22Rv1 (cell line): ENCODE data around the gene THRA.

Experiments
- ZFX ChIP-seq: fragments of 450-650 bp; IDR thresholded peaks from 2 replicates; pipeline ENCODE4 v1.6.1; 2017; ENCODE audit warnings: antibody characterized with exemption, borderline replicate concordance
- TF ChIP-seq, protein P1 (sequence below): fragments of 450-650 bp; IDR thresholded peaks from 2 replicates; pipeline ENCODE4 v1.5.1; 2017; ENCODE audit warnings: mild to moderate bottlenecking

DNA sequence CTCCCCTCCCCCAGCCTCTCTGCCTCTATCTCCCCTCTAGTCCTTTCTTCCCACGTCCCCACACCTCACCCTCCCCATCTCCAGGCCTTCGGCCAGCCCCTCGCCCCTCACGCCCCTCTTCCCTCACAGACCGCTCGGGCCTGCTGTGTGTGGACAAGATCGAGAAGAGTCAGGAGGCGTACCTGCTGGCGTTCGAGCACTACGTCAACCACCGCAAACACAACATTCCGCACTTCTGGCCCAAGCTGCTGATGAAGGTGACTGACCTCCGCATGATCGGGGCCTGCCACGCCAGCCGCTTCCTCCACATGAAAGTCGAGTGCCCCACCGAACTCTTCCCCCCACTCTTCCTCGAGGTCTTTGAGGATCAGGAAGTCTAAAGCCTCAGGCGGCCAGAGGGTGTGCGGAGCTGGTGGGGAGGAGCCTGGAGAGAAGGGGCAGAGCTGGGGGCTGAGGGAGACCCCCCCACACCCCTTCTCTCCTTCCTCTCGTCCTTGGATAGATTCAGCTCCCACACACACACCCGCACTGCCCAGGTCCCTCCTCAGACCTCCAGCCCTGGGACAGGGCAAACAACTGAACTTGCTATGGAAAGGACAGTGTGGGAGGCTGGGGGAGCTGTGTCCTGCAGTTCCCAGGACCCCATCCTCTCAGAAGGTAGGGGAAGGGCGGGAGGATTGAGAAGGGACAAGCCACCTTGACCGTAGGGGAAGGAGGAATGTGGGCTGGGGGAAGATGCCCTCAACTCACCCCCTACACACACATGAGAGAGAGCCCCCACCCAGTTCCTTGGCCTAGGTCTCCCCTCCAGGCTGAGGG, 26.5 kb downstream of the THRA start:
- TF ChIP-seq, protein P1, sequence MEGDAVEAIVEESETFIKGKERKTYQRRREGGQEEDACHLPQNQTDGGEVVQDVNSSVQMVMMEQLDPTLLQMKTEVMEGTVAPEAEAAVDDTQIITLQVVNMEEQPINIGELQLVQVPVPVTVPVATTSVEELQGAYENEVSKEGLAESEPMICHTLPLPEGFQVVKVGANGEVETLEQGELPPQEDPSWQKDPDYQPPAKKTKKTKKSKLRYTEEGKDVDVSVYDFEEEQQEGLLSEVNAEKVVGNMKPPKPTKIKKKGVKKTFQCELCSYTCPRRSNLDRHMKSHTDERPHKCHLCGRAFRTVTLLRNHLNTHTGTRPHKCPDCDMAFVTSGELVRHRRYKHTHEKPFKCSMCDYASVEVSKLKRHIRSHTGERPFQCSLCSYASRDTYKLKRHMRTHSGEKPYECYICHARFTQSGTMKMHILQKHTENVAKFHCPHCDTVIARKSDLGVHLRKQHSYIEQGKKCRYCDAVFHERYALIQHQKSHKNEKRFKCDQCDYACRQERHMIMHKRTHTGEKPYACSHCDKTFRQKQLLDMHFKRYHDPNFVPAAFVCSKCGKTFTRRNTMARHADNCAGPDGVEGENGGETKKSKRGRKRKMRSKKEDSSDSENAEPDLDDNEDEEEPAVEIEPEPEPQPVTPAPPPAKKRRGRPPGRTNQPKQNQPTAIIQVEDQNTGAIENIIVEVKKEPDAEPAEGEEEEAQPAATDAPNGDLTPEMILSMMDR = no peak
- TF ChIP-seq ZFX = no peak
